Stimulated activated CD8-positive, alpha-beta memory T cell treated with anti-CD3 and anti-CD28 coated beads, Interleukin-12 subunit alpha, Interleukin-12 subunit beta, amount 100 ng/mL, for 24 hours (primary cell): ENCODE measurements around the gene SLC2A13.
"Not testable (repeated sequence)": the region's sequence is repeated elsewhere in the genome, so short reads cannot be mapped to it uniquely, and the experiment has no call there.

ENCODE experiments used
- DNase-seq: peaks from one replicate; pipeline ENCODE4 v3.0.0-alpha.2; 2020; ENCODE audit errors: extremely low read depth

SLC2A13 gene

DNA sequence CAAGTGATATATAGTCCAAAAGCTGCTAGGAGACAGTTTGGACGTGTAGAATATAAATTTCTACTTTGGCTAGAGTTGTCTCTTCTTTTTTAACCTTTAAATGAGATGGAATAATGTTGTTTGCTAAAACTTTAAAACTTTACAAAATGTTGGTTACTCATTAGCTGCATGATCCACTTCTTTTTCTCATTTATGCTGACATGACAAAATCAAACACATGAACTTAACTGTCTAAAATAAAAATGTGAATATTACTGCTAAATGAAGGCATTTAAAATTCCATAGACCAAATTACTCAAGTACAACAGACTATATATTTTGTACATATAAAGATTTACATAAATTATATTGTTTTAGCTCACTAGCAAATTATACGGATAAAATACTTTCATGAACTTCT, 350.4 kb downstream of the SLC2A13 start:
- DNase-seq, result no peak

DNA sequence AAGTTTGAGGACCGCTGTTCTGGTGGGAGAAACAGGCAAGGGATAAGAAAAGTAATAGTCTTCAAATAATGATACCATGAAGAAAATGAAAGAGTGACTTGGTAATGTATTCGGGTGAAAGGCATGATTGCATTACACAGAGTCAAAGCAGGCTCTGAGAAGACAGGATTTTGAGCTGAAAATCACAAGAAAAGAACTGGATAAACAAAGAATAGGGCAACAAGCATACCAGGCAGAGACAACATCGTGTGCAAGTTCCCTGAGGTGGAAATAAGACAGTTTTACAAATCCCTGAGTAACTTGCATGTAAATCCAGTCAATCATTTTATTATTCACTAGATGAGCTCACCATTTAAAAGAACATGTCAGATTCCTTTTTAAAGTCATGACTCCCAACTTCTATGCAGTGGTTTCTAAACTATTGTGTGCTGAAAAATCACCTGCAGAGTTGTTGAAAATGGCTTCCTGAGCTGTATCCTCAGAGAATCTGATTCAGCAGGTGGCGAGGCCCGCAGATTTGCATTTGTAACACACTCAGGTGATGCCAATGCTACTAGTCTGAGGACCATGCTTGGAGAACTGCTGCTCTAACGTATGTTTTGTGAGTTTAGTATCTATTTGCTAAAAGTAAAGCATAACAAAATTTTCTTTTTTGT, 353.3 kb downstream of the SLC2A13 start:
- no peak for DNase-seq

DNA sequence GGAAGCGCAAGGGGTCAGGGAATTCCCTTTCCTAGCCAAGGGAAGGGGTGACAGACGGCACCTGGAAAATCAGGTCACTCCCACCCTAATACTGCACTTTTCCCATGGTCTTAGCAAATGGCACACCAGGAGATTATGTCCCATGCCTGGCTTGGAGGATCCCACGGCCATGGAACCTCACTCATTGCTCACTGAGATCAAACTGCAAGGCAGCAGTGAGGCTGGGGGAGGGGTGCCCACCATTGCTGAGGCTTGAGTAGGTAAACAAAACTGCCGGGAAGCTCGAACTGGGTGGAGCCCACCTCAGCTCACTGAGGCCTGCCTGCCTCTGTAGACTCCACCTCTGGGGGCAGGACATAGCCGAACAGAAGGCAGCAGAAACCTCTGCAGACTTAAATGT, 359.7 kb downstream of the SLC2A13 start:
- not testable (repeated sequence) for DNase-seq

DNA sequence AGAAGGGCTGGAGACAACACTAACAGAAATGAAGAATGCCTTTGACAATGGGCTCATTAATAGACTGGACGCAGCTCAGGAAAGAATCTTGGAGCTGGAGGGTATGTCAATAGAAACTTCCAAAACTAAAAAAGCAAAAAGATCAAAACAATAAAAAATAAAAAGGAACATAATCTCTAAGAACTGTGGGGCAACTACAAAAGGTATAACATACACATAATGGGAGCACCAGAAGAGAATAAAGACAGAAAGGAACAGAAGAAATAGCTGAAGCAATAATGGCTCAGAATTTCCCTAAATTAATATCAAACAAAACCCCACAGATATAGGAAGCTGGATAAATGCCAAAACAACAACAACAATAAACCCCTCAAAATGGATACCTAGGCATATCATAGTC, 362.2 kb downstream of the SLC2A13 start:
- DNase-seq, result no peak

DNA sequence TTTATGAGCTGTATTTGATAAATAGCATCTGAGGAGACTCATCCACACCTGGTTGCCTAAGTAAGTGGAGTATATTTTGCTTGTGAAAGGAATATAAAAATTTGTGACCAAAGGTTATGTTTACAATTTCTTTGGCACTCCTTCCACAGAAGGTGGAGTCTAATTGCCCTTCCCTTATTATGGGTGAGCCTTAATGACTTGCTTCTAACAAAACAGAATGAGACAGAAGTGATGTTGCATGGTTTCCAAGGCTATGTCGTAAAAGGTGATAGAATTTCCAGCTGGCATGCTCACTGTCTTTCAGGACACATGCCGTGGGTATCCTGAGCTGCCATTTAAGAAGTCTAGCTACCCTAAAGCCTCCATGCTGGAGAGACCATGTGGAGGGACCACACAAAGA, 369.5 kb downstream of the SLC2A13 start:
- no peak for DNase-seq

DNA sequence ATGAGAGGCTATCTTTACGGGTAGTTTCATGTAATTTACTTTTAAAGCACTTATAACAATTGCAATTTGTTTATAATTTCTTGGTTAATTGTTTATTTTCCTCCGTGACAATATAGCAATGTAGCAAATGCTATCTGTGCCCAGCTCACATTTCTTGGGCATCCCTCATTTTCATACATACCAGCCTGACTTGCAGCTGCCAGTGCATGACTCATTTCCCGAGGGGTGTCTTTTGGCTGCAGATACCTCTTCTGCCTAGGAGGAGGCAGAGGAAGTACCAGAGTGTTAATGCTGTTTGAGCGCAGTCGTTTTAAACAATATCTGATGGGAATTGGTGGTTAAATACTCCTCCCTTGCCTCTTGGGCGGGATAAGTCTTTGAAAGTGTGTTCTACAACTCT, 382.1 kb downstream of the SLC2A13 start:
- DNase-seq, result no peak

DNA sequence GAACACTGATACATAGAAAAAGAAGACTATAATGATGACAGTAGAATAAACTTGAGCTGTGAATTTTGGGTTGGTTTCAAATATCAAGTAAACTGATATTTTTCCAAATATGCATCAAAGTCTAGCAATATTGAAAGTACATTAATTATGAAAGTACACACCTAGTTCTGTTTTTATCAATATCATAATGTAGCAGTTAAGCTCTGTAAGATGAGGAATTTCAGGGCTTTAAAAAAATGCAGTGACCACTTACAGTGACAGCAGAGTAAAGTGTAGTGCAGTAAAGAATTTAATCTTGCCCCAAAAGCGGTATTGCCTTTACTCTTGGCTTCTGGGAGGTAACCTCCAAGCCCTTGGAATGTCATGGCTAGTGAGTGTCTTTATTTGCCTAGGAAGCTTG, 383.4 kb downstream of the SLC2A13 start:
- no peak for DNase-seq

DNA sequence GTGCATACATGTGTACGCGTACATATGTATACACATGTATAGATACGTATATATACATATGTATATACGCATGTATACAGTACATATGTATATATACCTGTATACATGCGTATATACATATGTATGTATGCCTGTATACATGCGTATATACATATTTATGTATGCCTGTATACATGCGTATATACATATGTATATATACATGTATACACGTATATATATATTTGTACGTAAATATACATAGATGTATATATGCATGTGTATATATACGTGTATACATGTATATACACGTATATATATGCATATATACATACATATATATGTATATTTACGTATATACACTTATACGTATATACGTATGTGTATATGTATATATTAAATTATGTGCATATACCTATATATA, 392.3 kb downstream of the SLC2A13 start:
- DNase-seq, result no peak

DNA sequence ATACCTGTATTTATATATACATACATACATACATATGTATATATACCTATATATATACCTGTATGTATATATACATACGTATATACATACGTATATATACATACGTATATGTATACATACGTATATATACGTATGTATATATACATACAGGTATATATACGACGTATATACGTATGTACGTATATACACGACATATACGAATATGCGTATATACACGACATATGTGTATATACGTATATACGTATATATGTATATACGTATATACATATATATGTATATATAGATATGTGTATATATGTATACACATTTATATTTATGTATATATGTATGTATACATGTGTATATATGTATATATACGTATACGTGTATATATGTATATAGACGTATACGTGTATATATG, 393.5 kb downstream of the SLC2A13 start:
- no peak for DNase-seq
